Glutamatergic neuron (in vitro differentiated cells): Measurements from ENCODE around the gene SCMH1. TPM values are rescaled to one million over a fixed set of nuclear protein-coding genes. Genes with fewer than 3 reads are reported as not detected.

Experiments
- DNase-seq: peaks from one replicate; pipeline ENCODE4 v3.0.0; 2022
- H3K27ac Mint-ChIP-seq: one replicate; pipeline ENCODE4 v1.8.0; 2020; ENCODE audit warnings: mild to moderate bottlenecking, mixed read lengths, inconsistent platforms; ENCODE audit not compliant: unreplicated experiment
- H3K27me3 Mint-ChIP-seq: one replicate; pipeline ENCODE4 v1.8.0; 2020; ENCODE audit warnings: mild to moderate bottlenecking, moderate library complexity, mixed read lengths, inconsistent platforms; ENCODE audit not compliant: unreplicated experiment
- H3K36me3 Mint-ChIP-seq: one replicate; pipeline ENCODE4 v1.8.0; 2020; ENCODE audit warnings: mild to moderate bottlenecking, mixed read lengths, inconsistent platforms; ENCODE audit not compliant: unreplicated experiment
- H3K4me1 Mint-ChIP-seq: one replicate; pipeline ENCODE4 v1.8.0; 2020; ENCODE audit warnings: mild to moderate bottlenecking, low read depth, mixed read lengths, inconsistent platforms; ENCODE audit not compliant: unreplicated experiment
- H3K4me3 Mint-ChIP-seq: one replicate; pipeline ENCODE4 v1.8.0; 2020; ENCODE audit warnings: mild to moderate bottlenecking, mixed read lengths, inconsistent platforms; ENCODE audit not compliant: unreplicated experiment
- H3K9me3 Mint-ChIP-seq: one replicate; pipeline ENCODE4 v1.8.0; 2020; ENCODE audit warnings: mild to moderate bottlenecking, moderate library complexity, mixed read lengths, inconsistent platforms; ENCODE audit not compliant: unreplicated experiment
- total RNA-seq: library from RNA; stranded (reverse); fragmentation: NEBNext Ultra II Directional; extraction: Animal tissue kit (Norgen Biotek cat#: 25700); gene quantifications from one replicate; pipeline ENCODE4 v1.2.1, GENCODE V29; 2021; ENCODE audit not compliant: unreplicated experiment
- TF ChIP-seq, protein P1 (sequence below): fragments of 200-600 bp; sonication (generic); IDR thresholded peaks from one replicate; pipeline ENCODE4 v1.5.0; 2021; ENCODE audit not compliant: partially characterized antibody, unreplicated experiment

The SCMH1 gene
- total RNA-seq, 1 donor from 2014 or later: 17.8 TPM

DNA sequence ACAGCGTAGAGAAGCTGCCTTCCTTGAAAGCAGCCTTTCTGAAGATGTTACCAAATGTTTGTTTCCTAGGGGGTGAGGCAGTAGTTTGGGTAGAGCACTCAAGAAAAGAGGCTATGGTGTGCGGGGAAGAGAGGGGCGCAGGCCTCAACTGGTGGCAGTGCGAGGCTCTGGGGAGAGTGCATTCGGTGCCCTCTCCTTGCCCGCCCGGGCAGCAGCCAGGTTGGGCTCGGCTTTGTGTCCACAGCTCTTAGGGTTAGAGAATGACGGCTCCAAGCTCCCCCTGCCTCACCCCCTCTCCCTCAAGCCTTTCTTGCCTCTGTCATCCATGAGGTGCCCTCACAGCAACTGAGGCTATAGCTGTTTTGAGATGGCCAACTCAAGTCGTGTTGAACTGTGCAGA lies 219.7 kb downstream of the SCMH1 start:
- Mint-ChIP-seq H3K4me3 (no peak overlapping the region), H3K27me3 (peaks cover 5% of the 10 kb centered on the region), H3K27ac (no peak overlapping the region), H3K4me1 (peaks cover 21% of the 10 kb centered on the region), H3K9me3 (peaks cover 11% of the 10 kb centered on the region), H3K36me3 (no peaks in the 10 kb centered on the region)
- TF ChIP-seq, protein P1, sequence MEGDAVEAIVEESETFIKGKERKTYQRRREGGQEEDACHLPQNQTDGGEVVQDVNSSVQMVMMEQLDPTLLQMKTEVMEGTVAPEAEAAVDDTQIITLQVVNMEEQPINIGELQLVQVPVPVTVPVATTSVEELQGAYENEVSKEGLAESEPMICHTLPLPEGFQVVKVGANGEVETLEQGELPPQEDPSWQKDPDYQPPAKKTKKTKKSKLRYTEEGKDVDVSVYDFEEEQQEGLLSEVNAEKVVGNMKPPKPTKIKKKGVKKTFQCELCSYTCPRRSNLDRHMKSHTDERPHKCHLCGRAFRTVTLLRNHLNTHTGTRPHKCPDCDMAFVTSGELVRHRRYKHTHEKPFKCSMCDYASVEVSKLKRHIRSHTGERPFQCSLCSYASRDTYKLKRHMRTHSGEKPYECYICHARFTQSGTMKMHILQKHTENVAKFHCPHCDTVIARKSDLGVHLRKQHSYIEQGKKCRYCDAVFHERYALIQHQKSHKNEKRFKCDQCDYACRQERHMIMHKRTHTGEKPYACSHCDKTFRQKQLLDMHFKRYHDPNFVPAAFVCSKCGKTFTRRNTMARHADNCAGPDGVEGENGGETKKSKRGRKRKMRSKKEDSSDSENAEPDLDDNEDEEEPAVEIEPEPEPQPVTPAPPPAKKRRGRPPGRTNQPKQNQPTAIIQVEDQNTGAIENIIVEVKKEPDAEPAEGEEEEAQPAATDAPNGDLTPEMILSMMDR: no peak
- no peak for DNase-seq

- peaks cover 5% of the 10 kb centered on the region for H3K27me3 Mint-ChIP-seq
- peak; percentile 28 for DNase-seq
- peaks cover 11% of the 10 kb centered on the region for H3K9me3 Mint-ChIP-seq
- H3K36me3 Mint-ChIP-seq: no peaks in the 10 kb centered on the region
- H3K4me1 Mint-ChIP-seq: peaks cover 21% of the 10 kb centered on the region
- TF ChIP-seq, protein P1: no peak
- peak within 1 kb of the TSS; percentile 38 for H3K27ac Mint-ChIP-seq
- H3K4me3 Mint-ChIP-seq: no peak within 1 kb of the TSS
Measured at GRCh38 chr1:41021526-41022308, 220.4 kb downstream of the SCMH1 start, which contains the start of gene SLFNL1. TSS of gene SLFNL1 (minus strand) at chr1:41021725. CDS start at chr1:41020660, 1,065 bp downstream.

- TF ChIP-seq, protein P1: no peak
- peaks cover 5% of the 10 kb centered on the region for H3K27me3 Mint-ChIP-seq
Measured at GRCh38 chr1:41020654-41021053, 221.5 kb downstream of the SCMH1 start.

GRCh38 chr1:41020109-41020576 lies 222.0 kb downstream of the SCMH1 start:
- Mint-ChIP-seq H3K27ac (no peak overlapping the region), H3K9me3 (peaks cover 10% of the 10 kb centered on the region), H3K4me3 (no peak overlapping the region), H3K27me3 (peaks cover 5% of the 10 kb centered on the region), H3K36me3 (no peaks in the 10 kb centered on the region), H3K4me1 (peaks cover 22% of the 10 kb centered on the region)
- TF ChIP-seq, protein P1: no peak
- DNase-seq: no peak

More at GRCh38 chr1:41020654-41021053, 221.5 kb downstream of the SCMH1 start:
- Mint-ChIP-seq H3K9me3 (peaks cover 10% of the 10 kb centered on the region), H3K4me1 (peaks cover 21% of the 10 kb centered on the region), H3K27ac (peak overlapping the region; percentile 38), H3K36me3 (no peaks in the 10 kb centered on the region), H3K4me3 (no peak overlapping the region)
- no peak for DNase-seq

DNA sequence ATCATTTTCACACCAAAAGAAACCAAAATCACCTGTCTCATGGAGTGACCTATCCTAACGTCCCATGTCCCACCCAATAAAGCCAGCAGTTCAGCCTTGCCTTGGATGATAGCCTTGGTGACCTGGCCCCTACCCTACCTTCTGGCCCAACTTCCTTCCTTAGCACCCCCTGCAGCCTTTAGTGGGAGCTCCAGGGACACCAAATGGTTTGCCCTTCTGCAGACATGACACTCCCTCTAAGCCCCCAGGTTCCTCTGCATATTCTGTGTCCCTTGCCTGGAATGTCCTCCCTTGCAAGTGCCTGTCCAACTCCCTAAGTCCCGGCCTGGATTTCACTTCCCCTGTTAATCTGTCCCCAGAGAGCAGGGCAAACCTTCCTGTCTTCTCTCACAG lies 222.8 kb downstream of the SCMH1 start:
- DNase-seq: no peak
- H3K36me3 Mint-ChIP-seq: peaks cover 5% of the 10 kb centered on the region
- TF ChIP-seq, protein P1: no peak
- peaks cover 5% of the 10 kb centered on the region for H3K27me3 Mint-ChIP-seq
- H3K9me3 Mint-ChIP-seq: peaks cover 12% of the 10 kb centered on the region
- no peak overlapping the region for H3K27ac Mint-ChIP-seq
- H3K4me1 Mint-ChIP-seq: peaks cover 29% of the 10 kb centered on the region
- H3K4me3 Mint-ChIP-seq: no peak overlapping the region
